ENCODE measurements around the gene CHST8.

The CHST8 gene

DNA sequence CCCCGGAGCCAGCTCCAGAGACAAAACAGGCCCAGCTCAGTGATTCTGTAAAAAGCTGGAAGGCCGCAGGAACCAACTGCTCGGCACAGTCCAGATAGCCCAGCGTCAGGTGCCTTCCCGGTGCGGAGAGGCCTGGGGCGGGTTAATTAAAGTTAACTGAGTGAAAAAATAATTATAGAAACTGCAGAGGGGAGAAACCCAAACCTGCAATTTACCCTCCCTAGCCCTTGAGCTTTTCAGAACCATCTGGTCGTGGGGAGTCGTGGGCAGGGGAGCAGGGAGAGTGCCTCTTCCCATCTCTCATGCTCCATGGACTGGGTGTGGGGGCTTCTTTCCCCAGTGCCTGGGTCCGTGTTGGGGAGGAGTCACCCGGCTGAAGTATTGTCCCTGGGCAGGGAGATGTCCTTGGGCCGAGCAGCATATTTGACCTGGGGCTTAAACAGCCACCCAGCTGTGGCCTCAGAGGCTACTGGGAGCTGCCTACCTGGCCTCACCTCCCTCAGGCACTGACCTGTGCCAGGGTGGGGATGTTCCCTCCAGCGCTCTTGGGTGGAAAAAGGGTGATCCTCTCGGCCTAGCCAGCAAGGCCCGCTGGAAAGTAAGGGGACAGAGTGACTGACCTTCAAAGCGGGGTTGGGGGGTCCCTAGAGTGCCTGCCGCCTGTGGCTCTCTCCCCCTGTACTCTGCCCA is 65.9 kb downstream of the CHST8 start:
- H3K27me3 ChIP-seq (ENCODE audit: insufficient read depth, low read length, poor library complexity), result no peaks in the 10 kb centered on the region
- no peaks in the 10 kb centered on the region for H3K79me2 ChIP-seq (ENCODE audit: insufficient read depth, low read length)
- no peaks in the 10 kb centered on the region for H3K4me1 ChIP-seq (ENCODE audit: insufficient read depth, low read length)
- H3K4me2 ChIP-seq (ENCODE audit: insufficient read depth, low read length), result no peak overlapping the region
- TF ChIP-seq, protein P1, sequence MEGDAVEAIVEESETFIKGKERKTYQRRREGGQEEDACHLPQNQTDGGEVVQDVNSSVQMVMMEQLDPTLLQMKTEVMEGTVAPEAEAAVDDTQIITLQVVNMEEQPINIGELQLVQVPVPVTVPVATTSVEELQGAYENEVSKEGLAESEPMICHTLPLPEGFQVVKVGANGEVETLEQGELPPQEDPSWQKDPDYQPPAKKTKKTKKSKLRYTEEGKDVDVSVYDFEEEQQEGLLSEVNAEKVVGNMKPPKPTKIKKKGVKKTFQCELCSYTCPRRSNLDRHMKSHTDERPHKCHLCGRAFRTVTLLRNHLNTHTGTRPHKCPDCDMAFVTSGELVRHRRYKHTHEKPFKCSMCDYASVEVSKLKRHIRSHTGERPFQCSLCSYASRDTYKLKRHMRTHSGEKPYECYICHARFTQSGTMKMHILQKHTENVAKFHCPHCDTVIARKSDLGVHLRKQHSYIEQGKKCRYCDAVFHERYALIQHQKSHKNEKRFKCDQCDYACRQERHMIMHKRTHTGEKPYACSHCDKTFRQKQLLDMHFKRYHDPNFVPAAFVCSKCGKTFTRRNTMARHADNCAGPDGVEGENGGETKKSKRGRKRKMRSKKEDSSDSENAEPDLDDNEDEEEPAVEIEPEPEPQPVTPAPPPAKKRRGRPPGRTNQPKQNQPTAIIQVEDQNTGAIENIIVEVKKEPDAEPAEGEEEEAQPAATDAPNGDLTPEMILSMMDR (IDR thresholded peaks at IDR 0.05; ENCODE audit: borderline replicate concordance, extremely low read depth, low read length, poor library complexity, severe bottlenecking), result no peak
- TF ChIP-seq EZH2 (IDR thresholded peaks at IDR 0.05; ENCODE audit: borderline replicate concordance, low read depth, low read length, severe bottlenecking), result no peak
- DNase-seq, result no peak
- no peak overlapping the region for H2AFZ ChIP-seq (ENCODE audit: low read depth, low read length)
- no peak for ATAC-seq (ENCODE audit: insufficient read depth, low read depth)
- H3K4me3 ChIP-seq (ENCODE audit: low read depth in 1 of 2, low read length in 2 of 2), result no peak overlapping the region
- H3K9ac ChIP-seq (ENCODE audit: low read depth, low read length), result no peak overlapping the region
- no peaks in the 10 kb centered on the region for H3K36me3 ChIP-seq (ENCODE audit: insufficient read depth, low read length)
- H3K27ac ChIP-seq (ENCODE audit: low read length), result no peak overlapping the region
- H3K9me3 ChIP-seq (ENCODE audit: insufficient read depth, low read length, severe bottlenecking), result no peaks in the 10 kb centered on the region
- no peaks in the 10 kb centered on the region for H4K20me1 ChIP-seq (ENCODE audit: insufficient read depth, low read length)

DNA sequence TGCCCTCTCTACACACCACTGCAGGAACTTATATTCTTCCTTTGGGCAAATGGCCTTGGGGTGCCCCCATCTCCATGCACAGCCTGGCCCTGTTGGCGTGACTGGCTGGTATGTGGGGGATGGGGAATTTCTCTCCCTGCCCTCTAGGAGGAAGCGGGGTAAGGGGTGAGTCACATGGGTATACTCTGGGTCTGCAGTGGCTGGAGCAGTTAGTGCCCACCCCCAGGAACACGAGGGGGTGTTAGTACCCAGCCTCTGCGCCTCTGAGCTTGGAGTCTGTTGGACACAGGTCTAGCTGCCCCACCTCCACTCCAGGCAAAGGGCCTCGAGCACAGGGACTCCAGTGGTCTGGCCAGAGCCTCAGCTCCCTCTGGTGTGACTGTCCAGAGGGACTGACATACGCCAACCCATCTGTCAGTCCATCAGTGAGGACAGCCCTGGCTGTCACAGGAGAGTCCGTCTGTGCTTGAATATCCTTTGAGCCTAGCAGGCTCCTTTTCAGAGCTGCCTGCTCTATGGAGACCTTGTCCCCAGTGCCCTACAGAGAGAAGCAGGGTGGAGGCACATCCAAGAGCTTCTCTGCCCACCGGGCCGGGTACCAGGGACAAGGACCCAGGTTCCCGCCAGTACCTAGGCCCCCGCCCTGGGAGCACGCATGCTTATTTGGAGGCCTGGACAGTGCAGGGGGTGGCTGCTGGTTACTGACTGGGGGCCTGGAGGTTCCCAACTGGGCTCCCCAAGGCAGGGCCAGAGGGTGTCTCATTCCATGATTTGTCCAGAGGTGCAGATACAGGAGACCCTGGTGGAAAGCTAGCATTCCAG is 66.6 kb downstream of the CHST8 start:
- H3K4me3 ChIP-seq (ENCODE audit: low read depth in 1 of 2, low read length in 2 of 2), result no peak overlapping the region
- TF ChIP-seq, protein P1 (IDR thresholded peaks at IDR 0.05; ENCODE audit: borderline replicate concordance, extremely low read depth, low read length, poor library complexity, severe bottlenecking), result no peak
- TF ChIP-seq EZH2 (IDR thresholded peaks at IDR 0.05; ENCODE audit: borderline replicate concordance, low read depth, low read length, severe bottlenecking), result no peak
- no peaks in the 10 kb centered on the region for H4K20me1 ChIP-seq (ENCODE audit: insufficient read depth, low read length)
- H3K36me3 ChIP-seq (ENCODE audit: insufficient read depth, low read length), result no peaks in the 10 kb centered on the region
- H3K9ac ChIP-seq (ENCODE audit: low read depth, low read length), result no peak overlapping the region
- no peaks in the 10 kb centered on the region for H3K9me3 ChIP-seq (ENCODE audit: insufficient read depth, low read length, severe bottlenecking)
- ATAC-seq (ENCODE audit: insufficient read depth, low read depth) (no peak), DNase-seq (no peak)
- H3K4me1 ChIP-seq (ENCODE audit: insufficient read depth, low read length), result no peaks in the 10 kb centered on the region
- no peak overlapping the region for H3K4me2 ChIP-seq (ENCODE audit: insufficient read depth, low read length)
- no peak overlapping the region for H2AFZ ChIP-seq (ENCODE audit: low read depth, low read length)
- no peaks in the 10 kb centered on the region for H3K27me3 ChIP-seq (ENCODE audit: insufficient read depth, low read length, poor library complexity)
- no peaks in the 10 kb centered on the region for H3K79me2 ChIP-seq (ENCODE audit: insufficient read depth, low read length)
- H3K27ac ChIP-seq (ENCODE audit: low read length), result no peak overlapping the region

DNA sequence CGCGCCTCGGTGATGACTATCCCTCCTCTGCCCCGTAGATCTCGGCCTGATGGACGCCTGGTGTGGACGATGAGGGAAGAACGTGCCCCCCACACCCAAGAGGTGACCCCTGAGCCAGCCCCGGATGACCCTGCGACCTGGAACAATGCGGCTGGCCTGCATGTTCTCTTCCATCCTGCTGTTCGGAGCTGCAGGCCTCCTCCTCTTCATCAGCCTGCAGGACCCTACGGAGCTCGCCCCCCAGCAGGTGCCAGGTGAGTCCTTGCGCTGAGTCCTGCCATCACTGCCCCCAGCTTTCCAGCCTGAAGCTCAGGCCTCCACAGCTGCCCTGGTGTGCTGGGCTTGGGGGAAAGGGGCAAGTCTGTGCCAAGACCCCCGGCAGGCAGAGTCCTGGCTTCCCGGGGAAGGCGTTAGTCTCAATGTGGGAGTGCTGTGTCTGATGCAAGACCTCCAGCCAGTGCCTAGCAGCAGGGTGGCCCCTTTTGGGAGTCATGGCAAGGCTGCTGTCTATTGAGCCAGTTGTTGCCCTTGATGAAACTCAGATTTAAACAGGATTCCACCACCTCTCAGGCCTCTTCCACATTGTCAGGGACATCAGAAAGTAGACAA is 67.5 kb downstream of the CHST8 start:
- H3K4me1 ChIP-seq (ENCODE audit: insufficient read depth, low read length), result no peaks in the 10 kb centered on the region
- no peaks in the 10 kb centered on the region for H3K27me3 ChIP-seq (ENCODE audit: insufficient read depth, low read length, poor library complexity)
- DNase-seq (no peak), ATAC-seq (ENCODE audit: insufficient read depth, low read depth) (no peak)
- H3K9me3 ChIP-seq (ENCODE audit: insufficient read depth, low read length, severe bottlenecking), result no peaks in the 10 kb centered on the region
- TF ChIP-seq, protein P1 (IDR thresholded peaks at IDR 0.05; ENCODE audit: borderline replicate concordance, extremely low read depth, low read length, poor library complexity, severe bottlenecking), result no peak
- TF ChIP-seq EZH2 (IDR thresholded peaks at IDR 0.05; ENCODE audit: borderline replicate concordance, low read depth, low read length, severe bottlenecking), result no peak
- H3K4me3 ChIP-seq (ENCODE audit: low read depth in 1 of 2, low read length in 2 of 2), result no peak overlapping the region
- H3K36me3 ChIP-seq (ENCODE audit: insufficient read depth, low read length), result no peaks in the 10 kb centered on the region
- H3K9ac ChIP-seq (ENCODE audit: low read depth, low read length), result no peak overlapping the region
- H3K79me2 ChIP-seq (ENCODE audit: insufficient read depth, low read length), result no peaks in the 10 kb centered on the region
- H3K4me2 ChIP-seq (ENCODE audit: insufficient read depth, low read length), result no peak overlapping the region
- H2AFZ ChIP-seq (ENCODE audit: low read depth, low read length), result no peak overlapping the region
- no peaks in the 10 kb centered on the region for H4K20me1 ChIP-seq (ENCODE audit: insufficient read depth, low read length)
- no peak overlapping the region for H3K27ac ChIP-seq (ENCODE audit: low read length)
